ENCODE data around the gene TEAD1. TPM values are rescaled to one million over a fixed set of nuclear protein-coding genes. Genes with fewer than 3 reads are reported as not detected.

The TEAD1 gene
- polyA plus RNA-seq, 1 donor from 2014 or later = 12.2 TPM

GRCh38 chr11:12806113-12806512, 131.9 kb downstream of the TEAD1 start:
- Histone ChIP-seq H3F3A (ENCODE audit: insufficient read depth, low read length, poor library complexity, severe bottlenecking) (no peaks in the 10 kb centered on the region), H3K36me3 (ENCODE audit: insufficient read depth, low read length) (no peaks in the 10 kb centered on the region), H3K4me2 (ENCODE audit: low read length) (no peak overlapping the region), H3K79me2 (replicated peaks; ENCODE audit: insufficient read depth, low read length) (peaks cover 37% of the 10 kb centered on the region), H3K9me2 (ENCODE audit: insufficient read depth, low read length) (no peaks in the 10 kb centered on the region), H3K4me3 (ENCODE audit: low read length) (no peak overlapping the region), H3K9ac (ENCODE audit: low read length) (no peak overlapping the region), H3K9me3 (ENCODE audit: low read length) (no peaks in the 10 kb centered on the region), H2AFZ (ENCODE audit: low read depth, low read length) (no peak overlapping the region), H4K20me1 (ENCODE audit: insufficient read depth) (no peaks in the 10 kb centered on the region), H3K27me3 (ENCODE audit: insufficient read depth, low read depth, low read length) (no peaks in the 10 kb centered on the region), H3K27ac (ENCODE audit: low read length) (no peak overlapping the region)
- TF ChIP-seq RAD21 (conservative IDR thresholded peaks at IDR 0.05) = no peak
- no peak for TF ChIP-seq EZH2 (IDR thresholded peaks at IDR 0.05; ENCODE audit: borderline replicate concordance, insufficient read depth, low read length, poor library complexity, severe bottlenecking)
- no peak for TF ChIP-seq EP300 (conservative IDR thresholded peaks at IDR 0.05; ENCODE audit: poor library complexity, severe bottlenecking)
- TF ChIP-seq CTCF (IDR thresholded peaks at IDR 0.05; ENCODE audit: poor library complexity, severe bottlenecking) = no peak
- TF ChIP-seq REST (IDR thresholded peaks at IDR 0.05; ENCODE audit: borderline replicate concordance) = no peak
- no peak for TF ChIP-seq MXI1 (conservative IDR thresholded peaks at IDR 0.05; ENCODE audit: poor library complexity, severe bottlenecking)
- TF ChIP-seq TAF1 (IDR thresholded peaks at IDR 0.05; ENCODE audit: low read depth) = no peak
- no peak for TF ChIP-seq SMC3 (conservative IDR thresholded peaks at IDR 0.05; ENCODE audit: poor library complexity)
- TF ChIP-seq POLR2AphosphoS5 (IDR thresholded peaks at IDR 0.05) = no peak

GRCh38 chr11:12807621-12808020, 133.4 kb downstream of the TEAD1 start:
- Histone ChIP-seq H3K4me2 (ENCODE audit: low read length) (no peak overlapping the region), H3F3A (ENCODE audit: insufficient read depth, low read length, poor library complexity, severe bottlenecking) (no peaks in the 10 kb centered on the region), H3K9me2 (ENCODE audit: insufficient read depth, low read length) (no peaks in the 10 kb centered on the region), H3K36me3 (ENCODE audit: insufficient read depth, low read length) (no peaks in the 10 kb centered on the region), H4K20me1 (ENCODE audit: insufficient read depth) (no peaks in the 10 kb centered on the region), H3K27me3 (ENCODE audit: insufficient read depth, low read depth, low read length) (no peaks in the 10 kb centered on the region), H3K9ac (ENCODE audit: low read length) (no peak overlapping the region), H3K4me3 (ENCODE audit: low read length) (no peak overlapping the region), H3K9me3 (ENCODE audit: low read length) (no peaks in the 10 kb centered on the region), H3K79me2 (replicated peaks; ENCODE audit: insufficient read depth, low read length) (peaks cover 44% of the 10 kb centered on the region), H3K27ac (ENCODE audit: low read length) (no peak overlapping the region), H2AFZ (ENCODE audit: low read depth, low read length) (no peak overlapping the region)
- TF ChIP-seq REST (IDR thresholded peaks at IDR 0.05; ENCODE audit: borderline replicate concordance) (no peak), MXI1 (conservative IDR thresholded peaks at IDR 0.05; ENCODE audit: poor library complexity, severe bottlenecking) (no peak), EP300 (conservative IDR thresholded peaks at IDR 0.05; ENCODE audit: poor library complexity, severe bottlenecking) (no peak), TAF1 (IDR thresholded peaks at IDR 0.05; ENCODE audit: low read depth) (no peak), POLR2AphosphoS5 (IDR thresholded peaks at IDR 0.05) (no peak), CTCF (IDR thresholded peaks at IDR 0.05; ENCODE audit: poor library complexity, severe bottlenecking) (no peak), EZH2 (IDR thresholded peaks at IDR 0.05; ENCODE audit: borderline replicate concordance, insufficient read depth, low read length, poor library complexity, severe bottlenecking) (no peak), RAD21 (conservative IDR thresholded peaks at IDR 0.05) (no peak), SMC3 (conservative IDR thresholded peaks at IDR 0.05; ENCODE audit: poor library complexity) (no peak)

Measured in neural cell (in vitro differentiated cells).